GM12865 (cell line): Measurements from ENCODE around the gene DAPK1.

Source experiments
- DNase-seq: peaks from one replicate; pipeline ENCODE4 v3.0.0; 2010; ENCODE audit warnings: low read depth
- H3K4me3 ChIP-seq: 2 replicates; pipeline ENCODE4 v1.5.1; 2011; ENCODE audit warnings: mild to moderate bottlenecking, low read depth, low read length, control low read depth
- TF ChIP-seq, protein P1 (sequence below): IDR thresholded peaks from 2 replicates; pipeline ENCODE4 v1.5.1; 2011; ENCODE audit warnings: low read length, control low read depth, low read depth, inconsistent platforms; ENCODE audit not compliant: insufficient read depth; ENCODE audit errors: missing control alignments

DAPK1 gene

DNA sequence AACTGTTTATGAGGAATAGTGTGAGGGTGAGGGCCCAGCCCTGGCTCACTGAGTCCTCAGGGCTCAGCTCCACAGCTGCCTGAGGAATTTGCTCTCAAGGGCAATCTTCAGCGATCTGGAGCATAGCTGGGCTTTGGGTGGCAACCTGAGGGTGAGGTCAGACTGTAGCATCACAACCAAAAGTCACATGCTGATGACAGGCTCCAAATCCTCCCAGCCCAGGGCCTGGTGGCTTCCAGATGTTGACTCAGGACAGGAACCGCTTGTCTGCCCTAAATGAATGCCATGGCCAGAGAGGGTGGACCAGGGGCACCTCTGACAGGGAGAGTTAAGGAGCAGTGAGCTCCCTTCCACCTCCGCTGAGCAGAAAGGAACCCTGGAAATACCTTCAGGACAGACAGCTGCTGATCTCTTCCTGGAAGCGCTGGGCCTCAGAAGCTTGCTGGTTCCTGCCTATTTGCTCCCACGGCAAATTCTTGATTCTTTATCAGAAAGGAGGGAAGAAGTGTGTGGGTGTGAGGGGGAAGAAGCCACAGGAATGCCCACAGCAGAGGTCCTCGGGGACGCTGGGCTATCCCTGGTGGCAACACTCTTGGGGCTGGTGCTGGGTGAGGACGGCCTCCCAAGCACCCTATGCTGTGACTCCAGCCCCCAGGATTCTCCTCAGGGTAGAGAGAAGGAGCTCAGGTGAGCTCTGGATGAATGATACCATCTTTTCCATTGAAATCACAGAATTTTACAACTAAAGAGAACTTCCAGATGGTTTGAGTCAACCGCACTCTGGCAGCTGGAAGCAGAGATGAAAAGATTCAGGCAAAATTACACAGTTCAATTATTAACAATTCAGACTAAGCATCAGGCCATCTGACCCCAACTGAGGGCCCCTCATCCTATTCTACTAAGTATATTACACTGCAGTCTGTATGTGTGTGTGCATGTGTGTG, 214.5 kb downstream of the DAPK1 start:
- DNase-seq: no peak
- TF ChIP-seq, protein P1, sequence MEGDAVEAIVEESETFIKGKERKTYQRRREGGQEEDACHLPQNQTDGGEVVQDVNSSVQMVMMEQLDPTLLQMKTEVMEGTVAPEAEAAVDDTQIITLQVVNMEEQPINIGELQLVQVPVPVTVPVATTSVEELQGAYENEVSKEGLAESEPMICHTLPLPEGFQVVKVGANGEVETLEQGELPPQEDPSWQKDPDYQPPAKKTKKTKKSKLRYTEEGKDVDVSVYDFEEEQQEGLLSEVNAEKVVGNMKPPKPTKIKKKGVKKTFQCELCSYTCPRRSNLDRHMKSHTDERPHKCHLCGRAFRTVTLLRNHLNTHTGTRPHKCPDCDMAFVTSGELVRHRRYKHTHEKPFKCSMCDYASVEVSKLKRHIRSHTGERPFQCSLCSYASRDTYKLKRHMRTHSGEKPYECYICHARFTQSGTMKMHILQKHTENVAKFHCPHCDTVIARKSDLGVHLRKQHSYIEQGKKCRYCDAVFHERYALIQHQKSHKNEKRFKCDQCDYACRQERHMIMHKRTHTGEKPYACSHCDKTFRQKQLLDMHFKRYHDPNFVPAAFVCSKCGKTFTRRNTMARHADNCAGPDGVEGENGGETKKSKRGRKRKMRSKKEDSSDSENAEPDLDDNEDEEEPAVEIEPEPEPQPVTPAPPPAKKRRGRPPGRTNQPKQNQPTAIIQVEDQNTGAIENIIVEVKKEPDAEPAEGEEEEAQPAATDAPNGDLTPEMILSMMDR: no peak
- no peak overlapping the region for H3K4me3 ChIP-seq

DNA sequence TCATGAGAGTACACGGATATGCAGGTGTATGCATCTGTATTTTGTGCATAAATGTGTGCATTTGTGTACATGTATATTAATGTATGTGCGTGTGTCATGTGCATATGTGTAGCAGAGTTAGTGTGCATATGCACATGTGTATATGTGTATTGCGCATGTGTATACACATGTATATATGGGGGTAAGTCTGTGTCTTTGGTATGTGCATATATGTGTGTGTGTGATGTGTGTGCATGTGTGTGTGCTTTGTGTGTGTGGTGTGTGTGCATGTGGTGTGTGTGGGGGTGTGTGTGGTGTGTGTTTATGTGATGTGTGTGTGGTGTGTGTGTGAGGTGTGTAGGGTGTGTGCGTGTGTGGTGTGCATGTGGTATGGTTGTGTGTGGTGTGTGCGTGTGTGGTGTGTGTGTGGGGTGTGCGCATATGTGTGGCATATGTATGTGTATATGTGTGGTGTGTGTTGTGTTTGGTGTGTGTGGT, 215.2 kb downstream of the DAPK1 start:
- H3K4me3 ChIP-seq: no peak overlapping the region
- TF ChIP-seq, protein P1: no peak
- no peak for DNase-seq

DNA sequence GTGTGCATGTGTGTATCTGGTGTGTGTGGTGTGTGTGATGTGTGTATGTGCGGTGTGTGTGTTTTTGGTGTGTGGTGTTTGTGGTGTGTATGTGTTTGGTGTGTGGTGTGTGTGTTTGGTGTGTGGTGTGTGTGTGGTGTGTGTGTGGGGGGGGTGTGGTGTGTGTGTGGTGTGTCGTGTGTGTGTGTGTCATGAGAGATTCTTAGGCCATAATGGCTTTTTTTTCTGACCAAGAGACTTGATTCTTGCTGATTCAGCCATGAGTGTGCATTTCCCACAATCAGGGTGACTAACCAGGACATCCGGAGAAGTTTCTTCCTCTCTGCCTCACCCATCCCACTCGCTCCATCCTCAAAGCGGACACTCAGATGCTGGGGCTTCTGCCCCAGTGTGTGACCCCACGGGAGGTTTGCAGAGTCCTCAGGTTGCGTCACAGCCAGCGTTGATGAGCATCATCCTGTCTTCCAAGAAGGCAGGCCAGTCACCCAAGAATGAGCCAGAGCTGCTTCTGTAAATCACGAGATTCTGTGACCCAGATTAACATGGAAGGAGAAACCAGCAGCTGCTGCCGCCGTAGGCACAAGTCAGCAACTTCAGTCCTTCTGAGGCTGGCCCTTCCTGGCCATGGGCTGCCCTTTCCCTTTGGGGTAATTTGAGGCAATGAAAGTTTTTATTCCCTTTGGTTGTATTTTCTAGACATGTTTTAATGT, 215.8 kb downstream of the DAPK1 start:
- no peak for DNase-seq
- H3K4me3 ChIP-seq: no peak overlapping the region
- TF ChIP-seq, protein P1: no peak

DNA sequence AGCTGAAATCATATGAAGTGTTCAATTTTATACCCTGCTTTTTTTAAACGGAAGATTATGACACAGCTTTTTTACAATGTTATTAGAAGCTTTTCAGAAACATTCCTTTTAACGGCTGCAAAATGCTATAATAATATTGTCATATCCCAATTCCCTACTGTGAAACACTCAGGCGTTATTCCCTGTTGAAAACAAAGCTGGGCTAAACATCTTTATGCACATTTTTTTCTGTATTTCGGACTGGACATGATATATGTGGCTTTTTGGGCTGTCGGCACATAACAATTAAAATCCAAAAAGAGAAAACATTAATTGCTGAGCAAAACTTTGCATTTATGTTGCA, 216.3 kb downstream of the DAPK1 start:
- no peak overlapping the region for H3K4me3 ChIP-seq
- no peak for DNase-seq

DNA sequence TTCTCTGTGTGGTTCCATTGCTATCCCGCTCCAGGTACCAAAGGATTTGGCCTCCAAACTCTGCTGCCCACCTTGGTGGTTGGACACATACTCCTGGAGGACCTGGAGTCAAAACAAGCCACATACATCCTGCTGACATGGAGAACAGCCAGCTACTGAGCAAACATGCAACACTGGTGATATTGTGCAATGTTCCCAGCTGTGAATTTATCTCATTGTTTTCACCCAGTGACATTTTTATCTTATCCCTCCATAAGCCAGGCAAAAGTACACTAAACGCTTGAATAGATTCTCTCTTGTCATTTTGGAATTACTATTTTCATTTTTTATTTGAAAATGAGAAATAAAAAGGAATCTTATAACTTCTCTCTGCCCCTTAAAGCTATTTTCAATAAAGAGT, 217.2 kb downstream of the DAPK1 start:
- TF ChIP-seq, protein P1: no peak
- H3K4me3 ChIP-seq: no peak overlapping the region
- no peak for DNase-seq

More for the DNA sequence above, 216.3 kb downstream of the DAPK1 start:
- TF ChIP-seq, protein P1: no peak

DNA sequence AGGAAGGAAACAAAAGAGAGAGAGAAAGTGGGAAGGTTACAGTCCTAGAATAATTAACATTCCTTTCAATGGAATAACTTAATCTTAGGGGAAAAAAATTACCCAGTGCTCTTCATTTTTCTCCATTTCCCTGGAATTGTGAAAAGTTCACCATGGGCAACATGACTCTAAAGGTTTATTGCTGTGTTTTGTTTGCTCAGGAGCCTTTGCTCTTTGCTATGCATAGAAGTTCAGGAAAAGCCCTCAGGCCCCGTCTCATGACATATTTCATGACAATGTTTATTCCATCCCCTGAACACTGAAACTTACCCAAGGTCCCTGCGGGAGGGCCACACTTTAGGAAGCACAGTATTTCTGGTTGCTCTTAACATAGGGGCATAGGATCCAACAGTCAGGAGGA, 218.5 kb downstream of the DAPK1 start:
- DNase-seq: no peak
- TF ChIP-seq, protein P1: no peak
- H3K4me3 ChIP-seq: no peak overlapping the region
